BLaER1 treated with 17β-estradiol and CSF1 and Interleukin-3, amounts not matched to agents 10 nM and 100 nM (cell line): ENCODE data around the gene FKBP11.
"Not testable (repeated sequence)": the region's sequence is repeated elsewhere in the genome, so short reads cannot be mapped to it uniquely, and the experiment has no call there.

Source experiments
- H3K27ac ChIP-seq, 11 experiments: shearing (Covaris generic); formaldehyde crosslinking; 2 replicates each; pipeline ENCODE4 v1.8.1; 2022
- H3K27me3 ChIP-seq, 11 experiments: shearing (Covaris generic); formaldehyde crosslinking; 2 replicates each; pipeline ENCODE4 v1.8.1; 2022
- H3K36me3 ChIP-seq, 11 experiments: shearing (Covaris generic); formaldehyde crosslinking; 2 replicates each; pipeline ENCODE4 v1.8.1; 2022
- H3K4me1 ChIP-seq, 10 experiments: shearing (Covaris generic); formaldehyde crosslinking; 2 replicates each; pipeline ENCODE4 v1.8.1; 2022
- H3K4me2 ChIP-seq, 11 experiments: shearing (Covaris generic); formaldehyde crosslinking; 2 replicates each; pipeline ENCODE4 v1.8.1; 2022
- H3K4me3 ChIP-seq, 10 experiments: shearing (Covaris generic); formaldehyde crosslinking; 2 replicates each; pipeline ENCODE4 v1.8.1; 2022
- H3K9ac ChIP-seq, 11 experiments: shearing (Covaris generic); formaldehyde crosslinking; 2 replicates each; pipeline ENCODE4 v1.8.1; 2022
- H3K9me3 ChIP-seq, 11 experiments: shearing (Covaris generic); formaldehyde crosslinking; replicated peaks in 1 of 11; 2 replicates each; pipeline ENCODE4 v1.8.1; 2022
- H4K20me1 ChIP-seq, 11 experiments: shearing (Covaris generic); formaldehyde crosslinking; 2 replicates each; pipeline ENCODE4 v1.8.1; 2022
- Cebpa-rat ChIP-seq, 11 experiments: shearing (Covaris generic); IDR thresholded peaks; 2 replicates each; pipeline ENCODE4 v1.8.1; 2022

FKBP11 gene

DNA sequence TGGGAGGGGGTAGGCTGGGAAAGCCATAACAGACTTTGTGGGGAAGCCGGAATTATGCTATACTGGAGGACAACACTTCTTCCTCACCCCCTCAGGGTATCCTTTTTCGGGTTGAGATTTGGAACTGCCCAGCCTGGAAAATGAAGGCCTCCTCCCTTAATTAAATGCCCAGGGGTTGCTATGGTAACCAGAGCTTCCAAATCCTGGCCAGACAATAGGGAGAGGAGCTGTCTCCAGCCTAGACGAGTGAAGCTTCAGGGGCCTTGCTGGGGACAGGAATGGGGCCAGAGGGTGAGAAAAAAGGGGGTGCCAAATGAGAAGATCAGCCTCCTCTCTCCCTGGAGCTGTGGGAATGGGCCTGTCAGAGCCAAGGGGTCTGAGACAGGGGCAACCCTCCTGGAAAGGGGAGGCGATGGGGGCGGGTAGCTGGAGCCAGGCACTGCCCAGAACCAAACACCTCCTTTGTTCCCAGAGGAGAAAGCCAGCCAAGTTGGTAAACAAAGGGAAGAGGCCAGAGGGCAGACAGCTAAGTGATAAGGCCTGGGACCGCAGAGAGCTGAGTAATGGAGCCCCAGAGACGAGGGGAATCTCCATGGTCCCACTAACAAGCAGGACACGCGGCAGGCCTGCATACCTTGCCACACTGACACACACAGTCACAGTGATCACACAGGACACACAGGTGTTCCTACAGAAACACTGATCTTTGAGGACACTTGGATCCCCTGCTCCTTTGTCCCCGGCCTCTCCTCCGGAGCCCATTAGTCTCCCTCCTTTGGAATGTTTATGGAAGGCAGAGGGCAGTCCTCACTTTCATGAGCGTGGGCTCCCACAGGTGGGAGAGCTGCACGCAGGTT, 41.8 kb downstream of the FKBP11 start:
- H3K4me2 ChIP-seq = no peak overlapping the region

GRCh38 chr12:48882972-48883304, 42.4 kb downstream of the FKBP11 start:
- Histone ChIP-seq H3K27ac (no peak overlapping the region), H3K36me3 (no peaks in the 10 kb centered on the region), H3K9ac (no peak overlapping the region), H3K4me2 (no peak overlapping the region; a peak in 1 of 22 replicates), H3K27me3 (peaks cover 9 to 36% (median 30%) of the 10 kb centered on the region in 11 experiments; a peak in 17 of 22 replicates), H3K4me3 (no peak overlapping the region), H3K9me3 (no peaks in the 10 kb centered on the region), H3K4me1 (peaks cover 7 to 10% (median 9%) of the 10 kb centered on the region in 10 experiments; a peak in 19 of 20 replicates), H4K20me1 (no peaks in the 10 kb centered on the region)
- no peak for TF ChIP-seq Cebpa-rat (IDR thresholded peaks at IDR 0.05)

More for the DNA sequence above, 41.8 kb downstream of the FKBP11 start:
- Histone ChIP-seq H3K36me3 (no peaks in the 10 kb centered on the region), H3K9ac (no peak overlapping the region), H3K27ac (no peak overlapping the region), H4K20me1 (no peaks in the 10 kb centered on the region), H3K4me1 (peaks cover 7 to 10% (median 9%) of the 10 kb centered on the region in 10 experiments; a peak in 19 of 20 replicates), H3K4me3 (no peak overlapping the region), H3K27me3 (peaks cover 9 to 36% (median 30%) of the 10 kb centered on the region in 11 experiments; a peak in 17 of 22 replicates), H3K9me3 (no peaks in the 10 kb centered on the region)
- no peak for TF ChIP-seq Cebpa-rat (IDR thresholded peaks at IDR 0.05)

- peaks cover 9 to 36% (median 30%) of the 10 kb centered on the region in 11 experiments; a peak in 17 of 22 replicates for H3K27me3 ChIP-seq
- no peak for TF ChIP-seq Cebpa-rat (IDR thresholded peaks at IDR 0.05)
- H3K4me2 ChIP-seq = peak overlapping the region; percentile 8 to 60 (median 45); a peak in 20 of 22 replicates
- no peaks in the 10 kb centered on the region for H3K9me3 ChIP-seq
- H3K4me1 ChIP-seq = peaks cover 7 to 10% (median 9%) of the 10 kb centered on the region in 10 experiments; a peak in 19 of 20 replicates
- H3K9ac ChIP-seq = no peak overlapping the region
- no peak overlapping the region for H3K4me3 ChIP-seq
- no peaks in the 10 kb centered on the region for H4K20me1 ChIP-seq
- H3K36me3 ChIP-seq = no peaks in the 10 kb centered on the region
- no peak overlapping the region for H3K27ac ChIP-seq
Measured at GRCh38 chr12:48882315-48882687, 43.0 kb downstream of the FKBP11 start.

DNA sequence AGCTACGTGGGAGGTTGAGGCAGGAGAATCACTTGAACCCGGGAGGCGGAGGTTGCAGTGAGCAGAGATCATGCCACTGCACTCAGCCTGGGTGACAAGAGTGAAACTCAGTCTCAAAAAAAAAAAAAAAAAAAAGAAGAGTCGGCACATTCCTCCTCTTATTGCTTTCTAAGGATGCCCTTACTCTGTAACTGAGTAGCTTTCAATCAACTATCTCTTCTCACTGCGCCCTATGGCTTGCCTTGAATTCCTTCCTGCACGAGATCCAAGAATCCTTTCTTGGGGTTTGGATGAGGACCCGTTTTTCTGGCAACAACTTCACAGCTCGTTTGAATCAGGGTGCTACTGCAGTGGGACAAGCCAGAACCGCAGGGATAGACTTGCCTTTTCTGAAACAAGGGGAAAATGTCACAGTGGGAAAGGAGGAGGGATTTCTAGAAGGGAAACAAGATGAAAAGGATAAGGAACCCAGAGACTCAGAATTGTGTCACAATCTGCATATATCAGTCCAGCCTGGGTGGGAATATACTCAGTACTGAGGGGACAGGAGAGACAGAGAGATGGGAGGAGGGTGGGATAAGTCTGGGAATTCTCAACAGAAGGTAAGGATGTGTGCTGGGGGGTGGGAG, 43.5 kb downstream of the FKBP11 start:
- Histone ChIP-seq H3K27me3 (peaks cover 9 to 36% (median 30%) of the 10 kb centered on the region in 11 experiments; a peak in 17 of 22 replicates), H3K4me2 (peak overlapping the region; percentile 8 to 60 (median 45); a peak in 20 of 22 replicates), H3K36me3 (no peaks in the 10 kb centered on the region), H3K9ac (no peak overlapping the region), H3K4me3 (no peak overlapping the region), H3K4me1 (peaks cover 7 to 10% (median 9%) of the 10 kb centered on the region in 10 experiments; a peak in 19 of 20 replicates), H4K20me1 (no peaks in the 10 kb centered on the region), H3K9me3 (no peaks in the 10 kb centered on the region), H3K27ac (no peak overlapping the region)
- no peak for TF ChIP-seq Cebpa-rat (IDR thresholded peaks at IDR 0.05)

GRCh38 chr12:48880647-48881046, 44.6 kb downstream of the FKBP11 start:
- Histone ChIP-seq H3K4me1 (peaks cover 7 to 10% (median 9%) of the 10 kb centered on the region in 10 experiments; a peak in 19 of 20 replicates), H3K9ac (no peak overlapping the region), H3K4me3 (no peak overlapping the region), H3K4me2 (no peak overlapping the region), H3K36me3 (no peaks in the 10 kb centered on the region), H3K27me3 (peaks cover 9 to 36% (median 30%) of the 10 kb centered on the region in 11 experiments; a peak in 17 of 22 replicates), H3K27ac (no peak overlapping the region), H3K9me3 (no peaks in the 10 kb centered on the region), H4K20me1 (no peaks in the 10 kb centered on the region)
- no peak for TF ChIP-seq Cebpa-rat (IDR thresholded peaks at IDR 0.05)

DNA sequence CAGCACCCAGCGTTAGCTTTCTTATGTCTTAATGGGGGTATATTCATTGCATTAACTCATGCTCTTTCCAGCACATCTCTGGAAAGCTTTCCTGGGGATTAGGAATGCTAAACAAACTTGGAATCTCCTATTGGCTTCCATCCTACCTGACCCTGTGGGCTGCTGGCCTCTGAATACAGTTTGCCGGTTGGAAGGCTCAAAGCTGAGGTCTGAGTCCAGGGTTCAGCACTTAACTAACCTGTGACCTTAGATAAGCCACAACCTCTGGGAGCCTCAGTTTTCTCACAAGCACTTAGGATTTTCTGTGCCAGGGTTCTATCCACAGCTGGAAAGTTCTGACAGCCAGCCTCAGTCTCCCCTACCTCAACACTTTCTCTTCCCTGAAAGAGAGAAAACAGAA, 46.7 kb downstream of the FKBP11 start:
- Histone ChIP-seq H3K4me2 (no peak overlapping the region), H3K27me3 (peaks cover 9 to 36% (median 30%) of the 10 kb centered on the region in 11 experiments; a peak in 17 of 22 replicates), H3K36me3 (no peaks in the 10 kb centered on the region), H4K20me1 (no peaks in the 10 kb centered on the region), H3K9me3 (no peaks in the 10 kb centered on the region), H3K4me3 (no peak overlapping the region), H3K27ac (no peak overlapping the region), H3K4me1 (peaks cover 7 to 10% (median 9%) of the 10 kb centered on the region in 10 experiments; a peak in 19 of 20 replicates), H3K9ac (no peak overlapping the region)
- TF ChIP-seq Cebpa-rat (IDR thresholded peaks at IDR 0.05) = no peak

- no peak overlapping the region for H3K4me3 ChIP-seq
Measured at GRCh38 chr12:48875944-48876515, 49.3 kb downstream of the FKBP11 start.

DNA sequence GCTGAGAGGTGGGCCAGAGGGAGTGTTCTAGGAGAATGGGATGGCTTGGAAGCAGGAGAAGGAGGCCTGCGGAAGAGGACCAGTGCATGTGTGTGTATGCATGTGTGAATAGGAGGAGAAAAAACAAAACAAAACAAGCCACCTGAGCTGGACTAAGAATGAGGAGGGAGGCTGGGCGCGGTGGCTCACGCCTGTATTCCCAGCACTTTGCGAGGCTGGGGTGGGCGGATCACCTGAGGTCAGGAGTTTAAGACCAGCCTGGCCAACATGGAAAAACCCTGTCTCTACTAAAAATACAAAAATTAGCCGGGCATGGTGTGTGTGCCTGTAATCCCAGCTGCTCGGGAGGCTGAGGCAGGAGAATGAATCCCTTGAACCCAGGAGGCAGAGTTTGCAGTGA, 51.8 kb downstream of the FKBP11 start:
- H3K4me1 ChIP-seq, H4K20me1 ChIP-seq, H3K4me3 ChIP-seq, H3K36me3 ChIP-seq, H3K27me3 ChIP-seq, H3K4me2 ChIP-seq, H3K9ac ChIP-seq, H3K9me3 ChIP-seq, H3K27ac ChIP-seq: not testable (repeated sequence)

More at GRCh38 chr12:48875944-48876515, 49.3 kb downstream of the FKBP11 start:
- Histone ChIP-seq H3K27ac (no peak overlapping the region), H3K27me3 (peaks cover 0 to 15% (median 10%) of the 10 kb centered on the region in 11 experiments; a peak in 10 of 22 replicates), H3K4me1 (no peaks in the 10 kb centered on the region), H3K4me2 (no peak overlapping the region), H4K20me1 (no peaks in the 10 kb centered on the region), H3K36me3 (no peaks in the 10 kb centered on the region), H3K9ac (no peak overlapping the region), H3K9me3 (no peaks in the 10 kb centered on the region)
- no peak for TF ChIP-seq Cebpa-rat (IDR thresholded peaks at IDR 0.05)

GRCh38 chr12:48873096-48873495, 52.2 kb downstream of the FKBP11 start:
- no peak for TF ChIP-seq Cebpa-rat (IDR thresholded peaks at IDR 0.05)
- Histone ChIP-seq H3K36me3 (no peaks in the 10 kb centered on the region), H3K9ac (no peak overlapping the region), H3K9me3 (no peaks in the 10 kb centered on the region), H4K20me1 (no peaks in the 10 kb centered on the region), H3K4me2 (no peak overlapping the region), H3K4me3 (no peak overlapping the region), H3K4me1 (no peaks in the 10 kb centered on the region), H3K27ac (no peak overlapping the region), H3K27me3 (no peaks in the 10 kb centered on the region)
